ENCODE data around the gene CD2. TPM values are rescaled to one million over a fixed set of nuclear protein-coding genes. Genes with fewer than 3 reads are reported as not detected.

CD2 gene
- total RNA-seq, 1 experiment from 2014 or later = not detected

DNA sequence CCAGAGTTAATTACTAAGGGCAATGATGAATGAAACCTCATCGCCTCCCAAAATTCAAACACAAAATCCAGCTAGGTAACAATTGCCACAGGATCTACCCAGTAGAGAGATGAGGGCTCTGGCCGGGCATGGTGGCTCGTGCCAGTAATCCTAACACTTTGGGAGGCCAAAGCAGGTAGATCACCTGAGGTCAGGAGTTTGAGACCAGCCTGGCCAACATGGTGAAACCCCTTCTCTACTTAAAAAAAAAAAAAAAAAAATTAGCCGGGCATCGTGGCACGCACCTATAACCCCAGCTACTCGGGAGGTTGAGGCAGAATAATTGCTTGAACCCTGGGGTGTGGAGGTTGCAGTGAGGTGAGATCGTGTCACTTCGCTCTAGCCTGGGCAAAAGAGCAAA lies 15.8 kb downstream of the CD2 start:
- Histone ChIP-seq H3K27me3 (ENCODE audit: control insufficient read depth, insufficient read depth, low read length) (no peaks in the 10 kb centered on the region), H3K36me3 (replicated peaks; ENCODE audit: control insufficient read depth, insufficient read depth, low read length) (no peaks in the 10 kb centered on the region), H3K4me3 (ENCODE audit: insufficient read depth, low read depth, low read length) (no peak overlapping the region)
- no peak for DNase-seq

DNA sequence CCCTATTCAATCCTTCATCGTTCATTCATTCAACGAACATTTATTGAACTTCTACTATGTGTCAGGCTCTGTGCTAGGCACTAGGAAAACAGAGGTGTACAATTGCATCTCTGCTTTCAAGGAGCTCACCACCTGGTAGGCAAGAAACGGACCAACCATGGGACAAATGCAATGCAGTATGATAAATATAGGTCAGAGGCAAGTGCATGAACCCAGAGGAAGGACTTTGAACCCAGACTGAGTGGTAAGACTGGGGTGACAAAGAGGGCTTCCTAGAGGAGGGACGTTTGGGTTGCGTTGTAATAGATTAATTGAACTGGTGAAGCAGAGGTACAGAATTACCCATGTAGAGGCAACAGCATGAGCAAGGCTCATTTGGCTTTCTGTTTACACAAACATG lies 16.4 kb downstream of the CD2 start:
- Histone ChIP-seq H3K36me3 (replicated peaks; ENCODE audit: control insufficient read depth, insufficient read depth, low read length) (no peaks in the 10 kb centered on the region), H3K27me3 (ENCODE audit: control insufficient read depth, insufficient read depth, low read length) (no peaks in the 10 kb centered on the region), H3K4me3 (ENCODE audit: insufficient read depth, low read depth, low read length) (no peak overlapping the region)
- no peak for DNase-seq

DNA sequence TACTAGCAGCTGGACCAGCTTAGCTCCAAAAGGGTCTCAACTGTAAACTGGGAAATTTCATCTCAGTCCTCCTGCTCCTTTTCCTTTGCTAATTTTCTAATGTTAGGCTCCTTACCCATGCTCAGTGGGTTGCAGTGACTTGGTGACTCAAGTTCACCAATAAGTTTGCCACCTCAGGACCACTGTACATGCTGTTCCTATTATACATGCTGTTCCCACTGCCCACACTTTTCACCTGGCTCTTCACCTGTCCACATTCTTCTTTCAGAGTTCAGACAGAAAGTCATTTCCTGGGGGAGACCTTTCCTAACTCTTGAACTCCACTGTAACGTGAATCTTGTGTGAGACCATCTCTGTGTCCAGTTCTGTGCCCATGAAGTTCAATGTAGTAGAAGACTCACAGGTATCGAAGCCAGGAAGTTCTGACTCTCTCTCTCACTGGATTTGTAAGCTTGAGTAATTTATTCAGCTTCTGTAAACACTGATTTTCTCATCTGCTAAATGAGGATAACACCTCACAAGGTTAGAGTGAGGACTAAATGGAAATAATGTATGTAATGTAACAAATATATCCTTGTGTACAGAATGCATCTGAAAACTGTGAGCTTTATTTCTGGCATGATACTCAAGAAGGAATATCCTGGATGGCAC lies 17.9 kb downstream of the CD2 start:
- no peak overlapping the region for H3K4me3 ChIP-seq (ENCODE audit: insufficient read depth, low read depth, low read length)
- no peak for DNase-seq
- no peaks in the 10 kb centered on the region for H3K27me3 ChIP-seq (ENCODE audit: control insufficient read depth, insufficient read depth, low read length)

DNA sequence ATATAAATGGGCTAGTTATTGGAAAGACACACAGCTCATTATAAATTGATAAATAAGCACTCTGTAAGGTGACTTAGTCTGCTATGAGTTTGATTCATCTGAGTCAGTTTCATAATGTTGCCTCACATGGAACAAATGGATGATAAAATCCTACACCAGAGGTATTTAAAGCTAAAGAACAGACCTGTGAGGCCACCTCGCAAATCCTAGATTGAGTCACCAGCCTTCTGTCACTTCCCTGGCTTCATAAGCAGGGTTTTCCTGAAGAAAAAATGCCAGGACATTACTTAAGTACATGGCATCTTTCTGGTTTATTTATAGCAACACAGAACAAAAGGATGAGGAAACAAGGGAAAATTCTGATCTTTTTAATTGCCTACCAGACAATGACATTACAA lies 18.4 kb downstream of the CD2 start:
- no peaks in the 10 kb centered on the region for H3K36me3 ChIP-seq (replicated peaks; ENCODE audit: control insufficient read depth, insufficient read depth, low read length)
- H3K4me3 ChIP-seq (ENCODE audit: insufficient read depth, low read depth, low read length) = no peak overlapping the region
- no peaks in the 10 kb centered on the region for H3K27me3 ChIP-seq (ENCODE audit: control insufficient read depth, insufficient read depth, low read length)
- no peak for DNase-seq

More for the DNA sequence above, 17.9 kb downstream of the CD2 start:
- no peaks in the 10 kb centered on the region for H3K36me3 ChIP-seq (replicated peaks; ENCODE audit: control insufficient read depth, insufficient read depth, low read length)

DNA sequence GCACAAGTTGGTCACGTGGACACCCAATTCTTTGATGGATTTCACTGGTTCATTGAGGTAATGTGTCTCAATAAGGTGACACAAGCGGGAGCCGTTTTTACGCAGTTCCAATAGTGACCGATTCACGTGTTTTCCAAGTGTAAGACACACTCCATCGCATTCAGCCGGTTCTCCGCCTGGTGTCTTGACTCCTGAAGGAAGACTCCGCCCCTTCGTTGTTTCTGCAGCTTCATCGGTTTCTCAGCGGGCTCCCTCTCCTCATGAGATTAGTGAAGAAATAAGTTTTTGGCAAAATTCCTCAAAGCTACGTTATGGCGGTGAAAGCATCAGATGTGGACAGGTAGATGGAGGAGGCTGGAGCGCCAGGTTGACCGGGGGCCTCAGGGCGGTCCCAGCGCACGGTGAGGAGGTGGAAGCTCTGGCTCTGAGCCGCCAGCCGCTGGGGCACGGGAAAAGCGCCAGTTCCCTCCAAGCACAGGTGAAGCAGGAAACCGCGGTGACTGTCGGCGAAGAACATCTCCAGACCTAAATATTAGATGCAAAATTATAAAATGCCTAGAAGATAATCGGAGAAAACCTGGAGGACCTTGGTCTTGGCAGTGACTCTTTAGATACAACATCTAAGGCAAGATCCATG lies 21.0 kb downstream of the CD2 start:
- Histone ChIP-seq H3K4me3 (ENCODE audit: insufficient read depth, low read depth, low read length) (no peak overlapping the region), H3K27me3 (ENCODE audit: control insufficient read depth, insufficient read depth, low read length) (no peaks in the 10 kb centered on the region), H3K36me3 (replicated peaks; ENCODE audit: control insufficient read depth, insufficient read depth, low read length) (no peaks in the 10 kb centered on the region)
- no peak for DNase-seq

DNA sequence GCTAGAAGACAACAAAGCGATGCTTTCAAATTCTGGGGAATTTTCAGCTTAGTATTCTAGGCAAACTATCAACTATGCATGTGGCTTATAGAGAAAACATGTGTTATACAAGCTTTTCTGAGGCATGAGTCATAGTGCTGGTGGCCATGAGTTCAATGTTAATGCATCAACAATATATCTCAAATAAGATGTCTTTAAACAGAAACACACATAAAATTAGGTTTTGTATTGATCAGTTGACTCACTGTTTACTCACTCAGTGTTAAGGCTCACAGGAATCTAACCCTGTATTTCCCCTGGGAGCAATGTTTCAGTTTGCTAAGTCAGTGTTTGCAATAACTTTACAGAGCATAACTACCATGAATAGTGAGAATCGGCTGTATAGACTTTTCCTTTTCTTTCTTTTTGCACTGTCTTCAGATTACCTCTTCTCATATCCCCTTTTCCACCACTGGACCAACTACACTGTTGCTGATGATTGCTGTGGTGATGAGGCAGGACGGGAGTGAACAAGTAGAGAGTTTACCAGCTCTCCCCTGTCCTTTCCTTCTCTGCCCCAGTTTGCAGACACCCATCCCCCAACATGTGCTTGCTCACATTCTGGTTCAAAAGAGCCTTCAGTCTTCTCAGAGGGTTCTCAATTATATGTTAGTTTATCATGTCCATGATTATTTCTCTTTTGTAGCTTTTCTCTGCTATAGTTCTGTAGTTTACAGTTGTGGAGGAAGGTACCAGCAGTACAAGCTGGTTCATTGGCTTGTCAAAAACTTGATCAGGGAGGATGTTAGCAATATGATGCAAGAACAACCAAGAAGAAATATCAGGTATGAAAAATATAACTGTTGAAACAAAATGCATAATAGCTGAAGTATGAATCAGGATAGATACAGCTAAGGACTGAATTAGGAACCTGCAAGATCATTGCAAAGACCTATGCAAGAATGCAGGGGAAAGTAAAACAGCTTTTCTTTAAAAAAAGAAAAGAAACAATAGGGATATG lies 23.9 kb downstream of the CD2 start:
- no peak overlapping the region for H3K4me3 ChIP-seq (ENCODE audit: insufficient read depth, low read depth, low read length)
- DNase-seq = no peak
- no peaks in the 10 kb centered on the region for H3K36me3 ChIP-seq (replicated peaks; ENCODE audit: control insufficient read depth, insufficient read depth, low read length)
- no peaks in the 10 kb centered on the region for H3K27me3 ChIP-seq (ENCODE audit: control insufficient read depth, insufficient read depth, low read length)

DNA sequence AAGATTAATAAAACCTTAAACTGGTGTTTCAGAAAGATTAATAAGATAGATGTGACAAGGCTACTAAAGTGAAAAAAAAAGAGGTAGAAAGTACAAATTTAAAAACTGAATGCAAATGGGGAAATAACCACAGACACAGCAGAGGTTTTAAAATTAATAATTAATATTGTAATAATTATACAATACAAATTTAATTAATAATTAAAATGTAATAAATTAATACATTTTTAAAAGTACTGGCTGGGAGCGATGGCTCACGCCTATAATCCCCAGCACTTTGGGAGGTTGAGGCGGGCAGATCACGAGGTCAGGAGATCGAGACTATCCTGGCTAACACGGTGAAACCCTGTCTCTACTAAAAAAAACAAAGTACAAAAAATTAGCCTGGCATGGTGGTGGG lies 26.8 kb downstream of the CD2 start:
- Histone ChIP-seq H3K36me3 (replicated peaks; ENCODE audit: control insufficient read depth, insufficient read depth, low read length) (no peaks in the 10 kb centered on the region), H3K4me3 (ENCODE audit: insufficient read depth, low read depth, low read length) (no peak overlapping the region), H3K27me3 (ENCODE audit: control insufficient read depth, insufficient read depth, low read length) (no peaks in the 10 kb centered on the region)
- no peak for DNase-seq

DNA sequence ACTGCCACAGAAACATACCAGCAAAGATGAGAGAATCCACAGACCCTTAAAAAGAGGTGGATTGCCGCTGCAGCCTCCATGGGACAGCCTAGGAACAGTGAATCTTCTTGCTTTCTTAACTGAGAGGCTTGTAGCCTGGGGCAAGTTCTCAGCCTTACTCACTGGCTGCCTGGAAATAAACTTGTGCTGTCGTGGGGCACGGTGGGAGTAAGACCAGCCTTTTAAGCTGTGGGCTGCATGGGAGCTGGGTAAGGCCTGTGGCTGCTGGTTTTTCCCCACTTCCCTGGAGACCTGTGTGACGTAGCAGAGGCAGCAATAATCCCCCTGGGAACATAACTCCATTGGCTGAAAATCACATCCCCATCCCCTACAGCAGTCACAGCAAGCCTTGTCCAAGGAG lies 30.8 kb downstream of the CD2 start:
- no peaks in the 10 kb centered on the region for H3K27me3 ChIP-seq (ENCODE audit: control insufficient read depth, insufficient read depth, low read length)
- no peak for DNase-seq
- H3K4me3 ChIP-seq (ENCODE audit: insufficient read depth, low read depth, low read length) = no peak overlapping the region
- H3K36me3 ChIP-seq (replicated peaks; ENCODE audit: control insufficient read depth, insufficient read depth, low read length) = no peaks in the 10 kb centered on the region

DNA sequence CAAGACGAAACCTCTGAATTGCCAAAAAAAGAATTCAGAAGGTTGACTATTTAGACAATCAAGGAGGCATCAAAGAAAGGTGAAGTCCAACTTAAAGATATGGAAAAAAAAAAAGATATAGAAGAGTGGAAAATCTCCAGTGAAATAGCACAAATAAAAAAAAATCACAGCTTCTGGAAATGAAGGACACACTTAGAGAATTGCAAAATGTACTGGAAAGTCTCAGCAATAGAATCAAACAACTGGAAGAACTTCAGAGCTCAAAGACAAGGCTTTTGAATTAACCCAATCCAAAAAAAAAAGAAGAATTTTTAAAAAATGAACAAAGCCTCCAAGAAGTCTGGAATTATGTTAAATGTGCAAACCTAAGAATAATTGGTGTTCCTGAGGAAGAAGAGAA lies 31.8 kb downstream of the CD2 start:
- H3K27me3 ChIP-seq (ENCODE audit: control insufficient read depth, insufficient read depth, low read length) = no peaks in the 10 kb centered on the region

DNA sequence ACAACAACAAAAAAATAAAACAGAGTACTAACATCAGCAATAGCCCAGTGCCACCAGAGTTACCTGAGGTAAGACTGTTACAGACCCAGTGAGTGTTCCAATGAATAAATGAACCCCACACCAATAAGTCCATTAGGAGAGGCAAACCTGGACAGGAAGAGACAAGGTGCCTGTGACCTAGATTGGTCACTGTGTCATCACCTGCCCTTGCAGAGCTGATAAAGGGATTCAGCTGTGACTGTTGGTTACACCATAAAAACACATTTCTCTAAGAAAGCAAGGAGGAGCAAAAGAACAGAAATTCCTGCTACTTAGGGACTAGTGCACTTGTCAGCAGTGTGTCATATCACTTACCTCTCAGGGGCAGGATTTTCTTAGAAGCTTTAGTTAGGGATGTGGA lies 37.5 kb downstream of the CD2 start:
- no peak overlapping the region for H3K4me3 ChIP-seq (ENCODE audit: insufficient read depth, low read depth, low read length)
- no peaks in the 10 kb centered on the region for H3K36me3 ChIP-seq (replicated peaks; ENCODE audit: control insufficient read depth, insufficient read depth, low read length)
- no peaks in the 10 kb centered on the region for H3K27me3 ChIP-seq (ENCODE audit: control insufficient read depth, insufficient read depth, low read length)
- no peak for DNase-seq

More for the DNA sequence above, 31.8 kb downstream of the CD2 start:
- DNase-seq = no peak
- no peaks in the 10 kb centered on the region for H3K36me3 ChIP-seq (replicated peaks; ENCODE audit: control insufficient read depth, insufficient read depth, low read length)
- no peak overlapping the region for H3K4me3 ChIP-seq (ENCODE audit: insufficient read depth, low read depth, low read length)

DNA sequence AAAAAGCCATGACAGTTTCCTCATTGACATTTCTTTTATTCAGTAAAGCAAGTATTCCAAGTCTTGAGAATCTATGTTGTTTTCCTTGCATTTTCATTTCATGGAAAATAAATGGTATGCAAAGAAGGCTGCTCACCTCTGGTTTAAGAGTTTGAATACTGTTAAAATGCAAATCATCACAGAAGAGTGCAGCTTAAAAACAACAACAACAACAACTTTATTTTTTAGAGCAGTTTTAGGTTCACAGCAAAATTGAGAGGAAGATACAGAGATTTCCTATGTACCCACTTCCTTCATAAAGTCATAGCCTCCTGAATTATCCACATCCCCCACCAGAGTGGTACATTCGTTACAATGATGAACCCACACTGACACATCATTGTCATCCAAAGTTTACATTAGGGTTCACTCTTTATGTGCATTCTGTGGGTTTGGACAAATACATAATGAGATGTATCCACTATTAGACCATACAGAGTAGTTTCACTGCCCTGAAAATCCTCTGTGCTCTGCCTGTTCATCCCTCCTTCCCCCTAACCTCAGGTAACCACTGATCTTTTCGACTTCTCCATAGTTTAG lies 39.2 kb downstream of the CD2 start:
- Histone ChIP-seq H3K27me3 (ENCODE audit: control insufficient read depth, insufficient read depth, low read length) (no peaks in the 10 kb centered on the region), H3K36me3 (replicated peaks; ENCODE audit: control insufficient read depth, insufficient read depth, low read length) (no peaks in the 10 kb centered on the region), H3K4me3 (ENCODE audit: insufficient read depth, low read depth, low read length) (no peak overlapping the region)
- no peak for DNase-seq

DNA sequence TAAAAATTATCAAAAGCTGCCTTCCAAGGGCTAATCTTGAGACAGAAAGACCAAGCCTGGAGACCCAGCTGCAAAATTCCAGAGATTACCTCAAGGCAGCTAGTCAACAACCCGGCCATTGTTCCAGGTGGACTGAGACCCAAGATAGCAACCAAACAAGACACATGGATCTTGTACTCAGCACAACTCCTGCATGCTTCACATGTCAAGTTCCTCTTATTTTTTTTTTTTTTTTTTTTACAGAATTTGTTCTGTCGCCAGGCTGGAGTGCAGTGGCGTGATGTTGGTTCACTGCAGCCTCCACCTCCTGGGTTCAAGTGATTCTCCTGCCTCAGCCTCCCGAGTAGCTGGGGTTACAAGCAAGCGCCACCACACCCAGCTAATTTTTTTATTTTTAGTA lies 40.1 kb downstream of the CD2 start:
- Histone ChIP-seq H3K36me3 (replicated peaks; ENCODE audit: control insufficient read depth, insufficient read depth, low read length) (no peaks in the 10 kb centered on the region), H3K4me3 (ENCODE audit: insufficient read depth, low read depth, low read length) (no peak overlapping the region), H3K27me3 (ENCODE audit: control insufficient read depth, insufficient read depth, low read length) (no peaks in the 10 kb centered on the region)
- no peak for DNase-seq

DNA sequence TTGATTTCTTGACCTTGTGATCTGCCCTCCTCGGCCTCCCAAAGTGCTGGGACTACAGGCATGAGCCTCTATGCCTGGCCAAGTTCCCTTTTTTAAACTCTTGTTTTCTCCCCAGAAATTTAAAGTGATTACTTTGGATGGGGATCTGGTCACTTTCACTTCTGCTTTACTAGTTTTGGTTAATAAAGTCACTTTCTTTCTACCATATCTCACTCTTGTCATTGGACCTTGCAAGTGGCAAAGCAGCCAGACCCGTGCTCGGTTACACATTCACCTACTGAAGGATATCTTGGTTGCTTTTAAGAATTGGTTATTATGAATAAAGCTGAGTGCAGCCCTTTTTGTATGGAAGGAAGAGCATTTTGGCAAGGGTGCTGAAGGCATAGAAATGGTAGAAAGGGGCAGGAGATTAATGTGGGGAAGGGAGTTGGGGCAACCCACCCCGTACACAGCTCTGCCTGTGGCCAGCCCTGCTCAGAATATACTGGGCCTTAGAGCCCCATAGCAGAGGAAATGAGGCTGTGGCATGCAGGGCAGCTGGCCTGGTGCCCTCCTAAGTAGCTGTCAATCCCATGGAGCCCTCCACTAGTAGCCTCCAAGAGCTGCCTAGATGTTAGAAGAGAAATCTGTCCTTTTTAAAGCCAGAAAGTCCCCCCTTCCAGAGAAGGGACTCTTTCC lies 40.7 kb downstream of the CD2 start:
- H3K4me3 ChIP-seq (ENCODE audit: insufficient read depth, low read depth, low read length) = no peak overlapping the region
- no peaks in the 10 kb centered on the region for H3K36me3 ChIP-seq (replicated peaks; ENCODE audit: control insufficient read depth, insufficient read depth, low read length)
- no peaks in the 10 kb centered on the region for H3K27me3 ChIP-seq (ENCODE audit: control insufficient read depth, insufficient read depth, low read length)
- no peak for DNase-seq

DNA sequence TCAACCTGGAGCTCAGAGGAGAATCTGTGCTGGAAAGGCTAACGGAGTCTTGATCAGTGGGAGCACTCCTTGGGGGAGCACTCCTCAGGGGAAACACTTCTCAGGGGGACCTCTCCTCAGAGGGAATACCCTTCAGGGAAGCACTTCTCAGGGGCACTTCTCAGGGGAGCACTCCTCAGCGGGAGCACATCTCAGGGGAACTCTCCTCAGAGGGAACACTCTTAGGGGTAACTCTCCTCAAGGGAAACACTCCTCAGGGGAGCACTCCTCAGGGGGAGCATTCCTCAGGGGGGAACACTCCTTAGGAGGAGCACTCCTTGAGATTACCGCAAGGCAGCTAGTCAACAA lies 41.2 kb downstream of the CD2 start:
- no peak for DNase-seq
- Histone ChIP-seq H3K4me3 (ENCODE audit: insufficient read depth, low read depth, low read length) (no peak overlapping the region), H3K27me3 (ENCODE audit: control insufficient read depth, insufficient read depth, low read length) (no peaks in the 10 kb centered on the region), H3K36me3 (replicated peaks; ENCODE audit: control insufficient read depth, insufficient read depth, low read length) (no peaks in the 10 kb centered on the region)
